GM18873 (cell line): ENCODE results near the gene ATP2C2.
"Not testable (repeated sequence)": the region's sequence is repeated elsewhere in the genome, so short reads cannot be mapped to it uniquely, and the experiment has no call there.

Experiments
- ATAC-seq: cut with Tn5 transposase; IDR thresholded peaks from one replicate; pipeline ENCODE4 v1.9.1; 2021; ENCODE audit warnings: mild to moderate bottlenecking, moderate library complexity, moderate number of reproducible peaks; ENCODE audit not compliant: unreplicated experiment, low FRiP score

Gene ATP2C2

GRCh38 chr16:84340325-84341040 lies 27.9 kb upstream of the ATP2C2 start:
- ATAC-seq: no peak

GRCh38 chr16:84341528-84342295 lies 26.6 kb upstream of the ATP2C2 start:
- no peak for ATAC-seq

- not testable (repeated sequence) for ATAC-seq
These were observed 24.5 kb upstream of the ATP2C2 start for GRCh38 chr16:84343800-84344199.

GRCh38 chr16:84344781-84345180 lies 23.6 kb upstream of the ATP2C2 start:
- ATAC-seq: no peak

DNA sequence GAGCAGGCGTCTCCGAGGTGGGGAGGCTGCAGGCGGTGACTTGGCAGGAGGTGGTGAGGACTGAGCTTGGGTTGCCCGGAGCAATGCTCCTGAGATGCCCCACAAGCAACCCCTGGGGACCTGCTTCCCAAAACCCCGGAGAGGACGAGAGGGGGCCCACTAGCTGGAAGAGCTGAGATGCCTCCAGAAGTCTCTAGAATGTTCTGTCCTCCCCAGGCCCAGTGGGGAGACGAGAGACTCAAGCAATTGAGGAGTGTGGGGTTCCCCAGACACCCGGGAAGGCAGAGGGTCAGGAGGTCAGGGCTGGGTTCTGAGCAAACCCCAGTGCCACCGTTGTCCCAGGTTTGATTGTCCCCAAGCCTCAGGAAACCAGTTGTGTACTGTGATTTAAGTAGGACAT lies 21.2 kb upstream of the ATP2C2 start:
- ATAC-seq: no peak

DNA sequence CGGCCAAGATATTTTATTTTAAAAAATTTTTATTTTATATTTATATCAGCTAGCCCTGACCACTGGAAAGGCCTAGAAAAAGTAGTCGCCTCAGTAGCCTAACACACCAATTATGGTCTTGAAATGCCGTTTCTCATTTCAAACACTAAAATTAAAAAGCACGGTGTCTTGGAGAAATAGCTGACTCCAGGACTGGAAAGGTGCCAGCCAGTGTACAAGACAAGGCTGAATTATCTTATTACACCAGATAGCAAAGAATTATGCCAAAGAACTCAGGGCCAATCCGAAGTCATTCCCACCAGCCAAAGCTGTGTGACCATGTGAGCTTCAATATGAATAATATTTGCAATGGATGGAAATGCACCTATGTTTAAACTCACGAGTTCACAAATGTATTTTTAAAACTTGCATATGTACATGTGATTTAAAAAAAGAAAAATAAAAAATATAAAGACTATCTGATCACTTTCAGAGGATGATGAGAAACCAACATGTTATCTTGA lies 19.9 kb upstream of the ATP2C2 start:
- no peak for ATAC-seq

GRCh38 chr16:84349862-84350684 lies 18.3 kb upstream of the ATP2C2 start:
- ATAC-seq: no peak

DNA sequence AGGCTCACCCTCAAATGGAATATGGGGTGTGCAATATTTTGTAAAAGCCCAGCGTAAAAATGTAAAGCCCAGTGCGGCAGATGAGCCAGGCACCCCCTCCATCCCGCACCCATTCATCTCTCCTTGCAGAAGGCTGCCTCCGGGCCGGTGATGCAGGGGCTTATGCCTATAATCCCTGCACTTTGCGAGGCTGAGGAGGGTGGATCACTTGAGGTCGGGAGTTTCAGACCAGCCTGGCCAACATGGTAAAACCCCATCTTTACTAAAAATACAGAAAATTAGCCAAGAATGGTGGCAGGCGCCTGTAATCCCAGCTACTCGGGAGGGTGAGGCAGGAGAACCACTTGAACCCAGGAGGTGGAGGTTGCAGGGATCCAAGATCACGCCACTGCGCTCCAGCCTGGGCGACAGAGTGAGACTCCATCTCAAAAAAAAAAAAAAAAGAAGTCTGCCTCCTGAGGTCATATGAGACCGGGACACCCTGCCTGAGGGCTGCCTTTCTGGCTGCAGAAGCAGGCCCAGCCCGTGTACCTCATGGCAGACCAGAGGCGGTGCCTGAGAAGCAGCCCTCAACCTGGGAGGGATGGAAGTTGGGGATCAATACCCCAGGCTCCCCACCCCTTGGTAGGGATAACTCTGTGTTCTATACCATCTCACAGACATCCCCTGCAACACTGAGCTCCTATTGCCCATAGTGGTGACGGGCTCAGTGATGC lies 17.5 kb upstream of the ATP2C2 start:
- no peak for ATAC-seq

DNA sequence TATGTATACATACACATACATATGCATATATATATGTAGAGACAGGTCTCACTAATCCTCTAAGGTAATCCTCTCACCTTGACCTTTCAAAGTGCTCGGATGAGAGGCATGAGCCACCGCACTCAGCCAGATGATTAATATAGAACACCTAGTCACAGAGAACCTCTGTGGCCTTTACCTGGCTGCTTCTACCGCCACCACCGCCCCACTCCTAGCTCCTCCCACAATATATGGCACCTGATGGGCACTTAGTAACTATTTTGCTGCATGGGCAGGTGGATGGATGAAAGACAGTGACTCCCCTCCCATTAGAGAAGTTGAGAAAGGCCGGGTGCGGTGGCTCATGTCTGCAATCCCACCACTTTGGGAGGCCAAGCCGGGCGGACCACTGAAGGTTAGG lies 16.7 kb upstream of the ATP2C2 start:
- ATAC-seq: no peak

- no peak for ATAC-seq
These were observed 14.0 kb upstream of the ATP2C2 start for GRCh38 chr16:84354306-84354705.

GRCh38 chr16:84355149-84355548 lies 13.2 kb upstream of the ATP2C2 start:
- no peak for ATAC-seq

DNA sequence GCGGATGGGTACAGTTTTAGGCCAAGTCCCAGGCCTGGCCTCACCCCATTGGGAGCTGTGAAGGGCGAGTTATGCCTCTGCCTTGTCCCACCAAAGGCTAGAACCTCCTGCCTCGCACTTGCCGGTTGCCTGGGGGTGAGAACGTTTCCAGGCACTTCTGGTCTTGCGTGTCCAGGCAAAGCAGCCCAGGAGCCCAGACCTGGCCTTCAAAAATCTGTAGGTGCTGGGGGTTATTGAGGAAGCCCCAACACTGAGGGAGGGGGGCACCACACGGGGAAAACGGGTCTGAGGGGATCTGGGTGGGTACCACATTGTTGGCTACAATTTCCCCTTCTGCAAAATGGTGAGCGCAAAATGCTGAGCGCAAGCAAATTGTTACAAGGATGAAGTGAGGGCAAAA lies 12.2 kb upstream of the ATP2C2 start:
- no peak for ATAC-seq

GRCh38 chr16:84356591-84357116 lies 11.7 kb upstream of the ATP2C2 start:
- no peak for ATAC-seq

DNA sequence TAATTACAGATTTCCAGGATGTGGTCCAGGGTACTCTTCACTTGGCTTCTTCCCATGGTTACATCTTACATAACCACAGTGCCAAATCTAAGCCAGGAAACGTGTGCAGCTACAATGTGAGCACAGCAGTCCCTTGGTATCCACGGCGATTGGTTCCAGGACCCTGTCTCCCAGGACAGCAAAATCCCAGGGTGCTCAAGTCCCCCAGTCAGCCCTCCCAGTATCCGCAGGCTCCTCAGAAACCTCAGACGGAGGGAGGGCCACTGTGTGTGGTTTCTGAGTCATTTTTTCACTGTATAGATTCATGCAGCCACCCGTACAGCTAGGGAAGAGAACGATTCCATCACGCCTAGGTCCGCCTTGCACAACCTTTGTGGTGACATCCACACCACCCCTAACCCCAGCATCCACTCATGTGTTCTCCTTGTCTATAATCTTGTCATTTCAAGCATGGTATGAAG lies 11.1 kb upstream of the ATP2C2 start:
- ATAC-seq: no peak

GRCh38 chr16:84358601-84359295 lies 9.6 kb upstream of the ATP2C2 start:
- ATAC-seq: no peak

GRCh38 chr16:84359326-84359725 lies 9.0 kb upstream of the ATP2C2 start:
- ATAC-seq: no peak

GRCh38 chr16:84360170-84360569 lies 8.2 kb upstream of the ATP2C2 start:
- no peak for ATAC-seq

- no peak for ATAC-seq
These were observed 7.6 kb upstream of the ATP2C2 start for GRCh38 chr16:84360748-84361147.

DNA sequence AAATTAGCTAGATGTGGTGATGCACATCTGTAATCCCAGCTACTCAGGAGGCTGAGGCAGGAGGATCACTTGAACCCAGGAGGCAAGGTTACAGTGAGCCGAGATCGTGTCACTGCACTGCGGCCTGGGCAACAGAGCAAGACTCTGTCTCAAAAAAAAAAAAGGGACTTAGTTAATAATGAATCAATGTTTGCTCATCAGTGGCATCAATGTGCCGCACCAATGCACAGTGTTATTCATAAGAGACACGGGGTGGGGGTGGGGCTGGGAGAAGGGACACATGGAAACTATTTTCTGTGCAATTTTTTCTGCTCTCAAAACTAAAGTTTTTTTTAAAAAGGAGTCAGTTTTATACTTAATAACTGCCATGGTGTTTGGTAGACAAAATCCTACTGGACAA lies 6.8 kb upstream of the ATP2C2 start:
- no peak for ATAC-seq
